Neural crest cell (in vitro differentiated cells): ENCODE data around the gene ZNF816. TPM values are rescaled to one million over a fixed set of nuclear protein-coding genes. Genes with fewer than 3 reads are reported as not detected.
"Not testable (repeated sequence)": the region's sequence is repeated elsewhere in the genome, so short reads cannot be mapped to it uniquely, and the experiment has no call there.

Experiments
- DNase-seq: peaks from one replicate; pipeline ENCODE4 v3.0.0; 2021; ENCODE audit warnings: low read depth, mixed read lengths, low spot score
- H3K27ac Mint-ChIP-seq: one replicate; pipeline ENCODE4 v1.8.0; 2021; ENCODE audit warnings: mild to moderate bottlenecking, mixed read lengths; ENCODE audit not compliant: unreplicated experiment
- H3K27me3 Mint-ChIP-seq: 2 replicates; pipeline ENCODE4 v1.8.0; 2021; ENCODE audit warnings: low read depth, mild to moderate bottlenecking, mixed read lengths
- H3K36me3 Mint-ChIP-seq: 2 replicates; pipeline ENCODE4 v1.8.0; 2021; ENCODE audit warnings: low read depth, mild to moderate bottlenecking, mixed read lengths
- H3K4me1 Mint-ChIP-seq: 2 replicates; pipeline ENCODE4 v1.8.0; 2021; ENCODE audit warnings: mixed read lengths
- H3K4me3 Mint-ChIP-seq: one replicate; pipeline ENCODE4 v1.8.0; 2021; ENCODE audit warnings: mild to moderate bottlenecking, mixed read lengths
- H3K9me3 Mint-ChIP-seq: 2 replicates; pipeline ENCODE4 v1.8.0; 2021; ENCODE audit warnings: mixed read lengths
- CTCF ChIP-seq: fragments of 200-600 bp; sonication (generic); conservative IDR thresholded peaks from 2 replicates; pipeline ENCODE4 v1.5.0; 2021; ENCODE audit warnings: antibody characterized with exemption, mild to moderate bottlenecking
- total RNA-seq: library from RNA; stranded (reverse); gene quantifications from 2 replicates; pipeline ENCODE4 v1.2.1, GENCODE V29; 2021

Gene ZNF816
- total RNA-seq, 1 donor from 2014 or later: 13.8 TPM

- Mint-ChIP-seq H3K27me3 (peaks cover 7% of the 10 kb centered on the region), H3K9me3 (no peaks in the 10 kb centered on the region), H3K36me3 (peaks cover 16% of the 10 kb centered on the region), H3K27ac (peak overlapping the region; percentile 93), H3K4me1 (peaks cover 30% of the 10 kb centered on the region), H3K4me3 (peak overlapping the region; percentile 93)
- DNase-seq: peak; percentile 92
- no peak for TF ChIP-seq CTCF
These were observed 20.1 kb downstream of the ZNF816 start for GRCh38 chr19:52942386-52943133.

- Mint-ChIP-seq H3K27me3 (peaks cover 7% of the 10 kb centered on the region), H3K4me3 (peak overlapping the region; percentile 93), H3K27ac (peak overlapping the region; percentile 93), H3K9me3 (no peaks in the 10 kb centered on the region), H3K4me1 (peaks cover 30% of the 10 kb centered on the region), H3K36me3 (peaks cover 12% of the 10 kb centered on the region)
- TF ChIP-seq CTCF: no peak
- no peak for DNase-seq
These were observed 20.7 kb downstream of the ZNF816 start for GRCh38 chr19:52941941-52942385.

GRCh38 chr19:52941523-52941922, 21.2 kb downstream of the ZNF816 start:
- not testable (repeated sequence) for H3K9me3 Mint-ChIP-seq, DNase-seq, H3K27me3 Mint-ChIP-seq
- Mint-ChIP-seq H3K27ac (peak overlapping the region; percentile 93), H3K4me3 (peak overlapping the region; percentile 93), H3K4me1 (peaks cover 30% of the 10 kb centered on the region), H3K36me3 (peaks cover 12% of the 10 kb centered on the region)

- not testable (repeated sequence) for DNase-seq, H3K27ac Mint-ChIP-seq, H3K27me3 Mint-ChIP-seq, H3K9me3 Mint-ChIP-seq
- peaks cover 11% of the 10 kb centered on the region for H3K36me3 Mint-ChIP-seq
- H3K4me1 Mint-ChIP-seq: peaks cover 30% of the 10 kb centered on the region
- H3K4me3 Mint-ChIP-seq: peak overlapping the region; percentile 93
These were observed 21.8 kb downstream of the ZNF816 start for GRCh38 chr19:52940905-52941304.

- no peak overlapping the region for H3K4me3 Mint-ChIP-seq
- no peak overlapping the region for H3K27ac Mint-ChIP-seq
- H3K36me3 Mint-ChIP-seq: peaks cover 6% of the 10 kb centered on the region
- H3K4me1 Mint-ChIP-seq: peaks cover 17% of the 10 kb centered on the region
- TF ChIP-seq CTCF: no peak
- DNase-seq: no peak
- no peaks in the 10 kb centered on the region for H3K27me3 Mint-ChIP-seq
- H3K9me3 Mint-ChIP-seq: no peaks in the 10 kb centered on the region
These were observed 23.9 kb downstream of the ZNF816 start for GRCh38 chr19:52938761-52939160.

GRCh38 chr19:52936954-52937325, 25.7 kb downstream of the ZNF816 start:
- Mint-ChIP-seq H3K36me3 (peaks cover 15% of the 10 kb centered on the region), H3K4me1 (peaks cover 20% of the 10 kb centered on the region), H3K4me3 (no peak overlapping the region), H3K9me3 (no peaks in the 10 kb centered on the region), H3K27ac (no peak overlapping the region), H3K27me3 (no peaks in the 10 kb centered on the region)
- TF ChIP-seq CTCF: no peak
- DNase-seq: no peak
